Measurements from ENCODE around the gene POLDIP2. TPM values are rescaled to one million over a fixed set of nuclear protein-coding genes. Genes with fewer than 3 reads are reported as not detected.

The POLDIP2 gene
- total and polyA plus RNA-seq, 8 donors = 28.3 to 51.2 (median 41.2) TPM

DNA sequence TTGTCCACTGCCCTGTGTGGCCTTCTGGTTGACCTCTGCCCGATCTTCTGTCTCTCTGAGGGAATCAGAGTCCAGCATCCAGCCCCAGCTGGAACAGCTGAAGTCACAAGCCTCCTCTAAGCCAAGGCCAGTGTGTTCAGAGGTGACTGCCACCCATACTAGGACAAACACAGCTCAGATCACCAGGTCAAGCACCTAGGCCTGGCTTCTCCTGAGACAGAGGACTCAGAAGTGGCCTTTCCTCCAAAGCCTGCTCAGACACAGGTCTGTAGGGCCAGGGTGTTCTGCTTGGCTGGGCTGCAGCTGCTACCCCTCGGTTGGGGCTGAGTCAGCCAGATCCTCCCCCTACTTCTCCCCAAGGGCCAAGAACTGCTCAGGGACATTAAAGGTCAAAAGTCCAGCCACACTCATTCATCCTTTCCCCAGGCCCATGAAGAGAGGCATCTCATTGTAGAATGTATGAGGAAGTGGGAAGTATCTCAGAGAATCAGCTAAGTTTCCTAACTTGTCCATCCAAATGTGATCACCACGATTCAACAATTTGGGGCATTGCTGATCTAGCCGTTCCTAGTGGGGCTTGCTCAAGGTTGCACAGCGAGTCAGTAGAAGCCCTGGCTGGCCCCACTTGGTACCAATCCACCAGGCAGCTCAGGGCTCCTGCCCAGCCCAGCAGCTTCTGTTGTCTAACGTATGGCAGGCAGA is 41.1 kb upstream of the POLDIP2 start:
- Histone ChIP-seq H3K9me3 (no peaks in the 10 kb centered on the region), H3K36me3 (peaks cover 0 to 29% (median 16%) of the 10 kb centered on the region in 3 donors), H3K27me3 (no peaks in the 10 kb centered on the region), H3K27ac (peak overlapping the region in 1 of 4 donors; percentile 3), H3K4me1 (no peaks in the 10 kb centered on the region), H3K4me3 (no peak overlapping the region)
- 62 to 65% methylated on average over 6 of the region's 6 CpGs for WGBS, 2 donors
- ATAC-seq (peak in 3 of 4 donors; percentile 6 to 11 (median 10)), FAIRE-seq (no peak), DNase-seq (no peak)
- intact Hi-C loops (cut with DNase I) = no loop called here
- TF ChIP-seq, protein P1, sequence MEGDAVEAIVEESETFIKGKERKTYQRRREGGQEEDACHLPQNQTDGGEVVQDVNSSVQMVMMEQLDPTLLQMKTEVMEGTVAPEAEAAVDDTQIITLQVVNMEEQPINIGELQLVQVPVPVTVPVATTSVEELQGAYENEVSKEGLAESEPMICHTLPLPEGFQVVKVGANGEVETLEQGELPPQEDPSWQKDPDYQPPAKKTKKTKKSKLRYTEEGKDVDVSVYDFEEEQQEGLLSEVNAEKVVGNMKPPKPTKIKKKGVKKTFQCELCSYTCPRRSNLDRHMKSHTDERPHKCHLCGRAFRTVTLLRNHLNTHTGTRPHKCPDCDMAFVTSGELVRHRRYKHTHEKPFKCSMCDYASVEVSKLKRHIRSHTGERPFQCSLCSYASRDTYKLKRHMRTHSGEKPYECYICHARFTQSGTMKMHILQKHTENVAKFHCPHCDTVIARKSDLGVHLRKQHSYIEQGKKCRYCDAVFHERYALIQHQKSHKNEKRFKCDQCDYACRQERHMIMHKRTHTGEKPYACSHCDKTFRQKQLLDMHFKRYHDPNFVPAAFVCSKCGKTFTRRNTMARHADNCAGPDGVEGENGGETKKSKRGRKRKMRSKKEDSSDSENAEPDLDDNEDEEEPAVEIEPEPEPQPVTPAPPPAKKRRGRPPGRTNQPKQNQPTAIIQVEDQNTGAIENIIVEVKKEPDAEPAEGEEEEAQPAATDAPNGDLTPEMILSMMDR (IDR thresholded peaks at IDR 0.05) = no peak

DNA sequence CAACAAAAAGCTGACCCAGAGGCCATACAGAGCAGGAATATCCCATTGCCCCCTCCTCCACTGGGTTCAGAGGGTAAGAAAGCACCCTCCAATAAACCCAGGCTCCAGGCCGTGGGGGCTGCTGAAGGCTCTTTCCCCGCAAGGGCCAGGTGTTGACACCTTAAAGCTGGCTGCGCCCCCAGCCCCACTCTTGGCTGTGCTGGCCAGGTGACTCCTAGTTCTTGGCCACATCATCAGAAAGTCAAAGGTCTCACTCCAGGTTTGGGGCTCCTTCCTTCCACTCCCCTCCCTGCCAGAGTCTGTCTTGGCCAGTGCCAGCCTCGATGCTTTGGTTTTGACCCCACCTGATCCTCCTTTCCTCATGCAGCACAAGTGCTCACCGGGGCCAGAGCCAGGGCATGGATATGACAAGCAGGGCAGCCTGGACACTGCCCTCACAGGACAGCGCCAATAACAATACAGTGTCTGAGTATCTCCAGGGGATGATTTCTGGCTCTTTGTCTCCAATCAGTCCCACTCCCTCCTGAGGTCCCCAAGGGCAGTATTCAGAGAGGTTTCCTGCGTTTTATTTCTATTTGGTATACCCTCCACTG is 40.5 kb upstream of the POLDIP2 start:
- Histone ChIP-seq H3K4me3 (no peak overlapping the region), H3K4me1 (no peaks in the 10 kb centered on the region), H3K27ac (no peak overlapping the region), H3K36me3 (peaks cover 0 to 33% (median 21%) of the 10 kb centered on the region in 3 donors), H3K27me3 (no peaks in the 10 kb centered on the region), H3K9me3 (no peaks in the 10 kb centered on the region)
- WGBS, 2 donors = 77% methylated on average over 7 of the region's 7 CpGs
- TF ChIP-seq, protein P1 (IDR thresholded peaks at IDR 0.05) = no peak
- ATAC-seq = peak in 3 of 4 donors; percentile 3 to 9 (median 8)
- intact Hi-C loops (cut with DNase I) = no loop called here
- no peak for FAIRE-seq
- DNase-seq = no peak

DNA sequence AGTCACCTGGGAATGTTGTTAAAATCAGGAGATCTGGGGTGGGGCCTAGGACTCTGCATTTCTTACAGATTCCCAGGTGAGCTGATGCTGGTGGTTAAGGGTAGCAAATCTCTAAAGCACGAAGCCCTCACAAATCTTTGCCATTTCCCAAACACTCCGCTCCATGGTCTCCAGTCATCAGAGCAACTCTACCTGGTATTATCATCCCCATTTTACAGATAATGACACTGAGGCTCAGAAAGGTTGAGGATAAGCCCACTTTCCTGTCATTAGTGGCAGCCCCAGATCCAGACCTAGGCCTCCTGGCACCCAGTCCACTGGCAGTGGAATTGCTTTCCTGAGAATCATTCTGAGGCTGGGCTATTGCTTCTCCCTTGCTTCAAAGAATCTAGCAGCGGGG is 39.9 kb upstream of the POLDIP2 start:
- DNase-seq = no peak
- TF ChIP-seq, protein P1 (IDR thresholded peaks at IDR 0.05) = no peak
- Histone ChIP-seq H3K4me3 (no peak overlapping the region), H3K27me3 (no peaks in the 10 kb centered on the region), H3K36me3 (peaks cover 0 to 37% (median 22%) of the 10 kb centered on the region in 3 donors), H3K27ac (no peak overlapping the region), H3K9me3 (no peaks in the 10 kb centered on the region), H3K4me1 (no peaks in the 10 kb centered on the region)
- WGBS, 2 donors = 96 to 97% methylated on average over 3 of the region's 3 CpGs
- no peak for ATAC-seq
- no peak for FAIRE-seq
- intact Hi-C loops (cut with DNase I) = no loop called here

DNA sequence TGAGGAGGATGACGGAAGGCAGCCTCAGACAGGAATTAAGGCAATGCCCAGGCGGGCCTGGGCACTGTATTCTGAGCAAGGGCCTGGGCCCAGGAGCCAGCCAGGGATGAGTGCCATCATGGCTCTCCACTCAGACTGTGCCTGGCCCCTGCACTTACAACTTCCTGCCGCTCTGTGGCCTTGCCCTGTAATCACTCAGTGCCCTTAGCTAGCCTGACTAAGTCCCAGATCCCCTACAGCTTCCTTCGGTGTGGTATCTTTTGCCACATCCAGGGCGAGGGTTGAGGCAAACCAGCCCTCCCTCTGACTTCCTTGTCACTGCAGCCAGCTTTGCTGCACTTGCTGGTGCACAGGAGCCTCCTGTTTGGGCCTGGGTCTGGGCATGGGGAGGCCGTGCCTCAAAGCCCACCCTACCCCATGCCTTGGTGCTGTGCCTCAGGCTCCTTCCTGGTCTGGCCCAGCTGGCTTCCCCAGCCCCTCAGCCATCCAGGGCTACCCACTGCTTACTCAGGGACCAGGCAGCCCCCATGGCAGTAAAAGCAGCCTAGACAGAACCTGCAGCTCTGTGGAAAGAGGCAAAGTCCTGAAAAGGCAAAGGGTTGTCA is 39.4 kb upstream of the POLDIP2 start:
- intact Hi-C loops (cut with DNase I) = no loop called here
- Histone ChIP-seq H3K27ac (no peak overlapping the region), H3K4me1 (no peaks in the 10 kb centered on the region), H3K9me3 (no peaks in the 10 kb centered on the region), H3K27me3 (no peaks in the 10 kb centered on the region), H3K4me3 (no peak overlapping the region), H3K36me3 (peaks cover 0 to 41% (median 22%) of the 10 kb centered on the region in 3 donors)
- DNase-seq = no peak
- ATAC-seq = no peak
- WGBS, 2 donors = 86 to 89% methylated on average over 6 of the region's 6 CpGs
- TF ChIP-seq, protein P1 (IDR thresholded peaks at IDR 0.05) = no peak
- no peak for FAIRE-seq

All from pancreas (tissue), 10 donors.